ENCODE results near the gene RAB1B.
A peak's percentile ranks its signal among the peaks of the same experiment; 100 is the strongest.

RAB1B gene

GRCh38 chr11:66313321-66314185, 45.1 kb downstream of the RAB1B start:
- in situ Hi-C loops (cut with HindIII; ENCODE audit: low pct_ligation_motif_present, low sequenced_read_pairs) = no loop called here
- peak overlapping the region; percentile 54 for H3K4me3 ChIP-seq (ENCODE audit: low read depth, low read length)
- peak overlapping the region; percentile 97 for H3K27ac ChIP-seq
- no peak for DNase-seq
- no peaks in the 10 kb centered on the region for H3K36me3 ChIP-seq (replicated peaks)
- H3K27me3 ChIP-seq (replicated peaks) = no peaks in the 10 kb centered on the region
- peak; percentile 58 for TF ChIP-seq CTCF (IDR thresholded peaks at IDR 0.05; ENCODE audit: low read depth, low read length, missing control alignments)

GRCh38 chr11:66314186-66314501, 45.7 kb downstream of the RAB1B start:
- in situ Hi-C loops (cut with HindIII; ENCODE audit: low pct_ligation_motif_present, low sequenced_read_pairs) = no loop called here
- Histone ChIP-seq H3K27ac (peak overlapping the region; percentile 97), H3K4me3 (ENCODE audit: low read depth, low read length) (peak overlapping the region; percentile 54), H3K27me3 (replicated peaks) (no peaks in the 10 kb centered on the region), H3K36me3 (replicated peaks) (no peaks in the 10 kb centered on the region)
- DNase-seq = no peak
- TF ChIP-seq CTCF (IDR thresholded peaks at IDR 0.05; ENCODE audit: low read depth, low read length, missing control alignments) = no peak

- in situ Hi-C loops (cut with HindIII; ENCODE audit: low pct_ligation_motif_present, low sequenced_read_pairs) = no loop called here
- Histone ChIP-seq H3K27me3 (replicated peaks) (no peaks in the 10 kb centered on the region), H3K4me3 (ENCODE audit: low read depth, low read length) (peak overlapping the region; percentile 54), H3K27ac (peak overlapping the region; percentile 97), H3K36me3 (replicated peaks) (no peaks in the 10 kb centered on the region)
- TF ChIP-seq CTCF (IDR thresholded peaks at IDR 0.05; ENCODE audit: low read depth, low read length, missing control alignments) = no peak
- no peak for DNase-seq
These were observed 46.4 kb downstream of the RAB1B start for GRCh38 chr11:66314561-66315497.

GRCh38 chr11:66315498-66315885, 47.1 kb downstream of the RAB1B start:
- Histone ChIP-seq H3K27me3 (replicated peaks) (no peaks in the 10 kb centered on the region), H3K27ac (peak overlapping the region; percentile 88), H3K36me3 (replicated peaks) (no peaks in the 10 kb centered on the region), H3K4me3 (ENCODE audit: low read depth, low read length) (peak overlapping the region; percentile 54)
- in situ Hi-C loops (cut with HindIII; ENCODE audit: low pct_ligation_motif_present, low sequenced_read_pairs) = no loop called here
- no peak for DNase-seq
- no peak for TF ChIP-seq CTCF (IDR thresholded peaks at IDR 0.05; ENCODE audit: low read depth, low read length, missing control alignments)

- no peak for TF ChIP-seq CTCF (IDR thresholded peaks at IDR 0.05; ENCODE audit: low read depth, low read length, missing control alignments)
- H3K27ac ChIP-seq = peak overlapping the region; percentile 88
- in situ Hi-C loops (cut with HindIII; ENCODE audit: low pct_ligation_motif_present, low sequenced_read_pairs) = no loop called here
These were observed 47.7 kb downstream of the RAB1B start for GRCh38 chr11:66315921-66316811.

More at GRCh38 chr11:66315921-66316811, 47.7 kb downstream of the RAB1B start:
- H3K4me3 ChIP-seq (ENCODE audit: low read depth, low read length) = peak overlapping the region; percentile 54
- no peaks in the 10 kb centered on the region for H3K36me3 ChIP-seq (replicated peaks)
- DNase-seq = no peak
- no peaks in the 10 kb centered on the region for H3K27me3 ChIP-seq (replicated peaks)

All from brain microvascular endothelial cell (primary cell).